Measurements from ENCODE around the gene ZNF627. TPM values are rescaled to one million over a fixed set of nuclear protein-coding genes. Genes with fewer than 3 reads are reported as not detected.

Gene ZNF627
- total RNA-seq, 1 donor: 20.3 TPM

- Histone ChIP-seq H3K27me3 (ENCODE audit: insufficient read depth, low read length) (peaks cover 12% of the 10 kb centered on the region), H3K4me1 (ENCODE audit: insufficient read depth, low read length) (peaks cover 9% of the 10 kb centered on the region), H2AFZ (ENCODE audit: low read length) (peak overlapping the region; percentile 80), H3K9me3 (ENCODE audit: low read depth, low read length) (no peaks in the 10 kb centered on the region), H3K36me3 (ENCODE audit: insufficient read depth, low read length) (no peaks in the 10 kb centered on the region), H3K4me2 (ENCODE audit: insufficient read depth, low read length) (peak overlapping the region; percentile 68), H3K79me2 (ENCODE audit: insufficient read depth, low read length) (no peaks in the 10 kb centered on the region), H3K27ac (ENCODE audit: low read depth, low read length) (no peak overlapping the region), H3K4me3 (ENCODE audit: insufficient read depth, low read length) (peak overlapping the region; percentile 52), H4K20me1 (ENCODE audit: insufficient read depth, low read length) (no peaks in the 10 kb centered on the region)
- no peak for TF ChIP-seq CTCF (IDR thresholded peaks at IDR 0.05; ENCODE audit: extremely low read depth, low read depth, low read length)
- peak; percentile 91 for DNase-seq (ENCODE audit: insufficient read length, low spot score, missing footprints)
These were observed 15.5 kb upstream of the ZNF627 start for GRCh38 chr19:11581740-11582139.

GRCh38 chr19:11586331-11586730 lies 11.0 kb upstream of the ZNF627 start:
- TF ChIP-seq CTCF (IDR thresholded peaks at IDR 0.05; ENCODE audit: extremely low read depth, low read depth, low read length): no peak
- H3K4me1 ChIP-seq (ENCODE audit: insufficient read depth, low read length): peaks cover 5% of the 10 kb centered on the region
- H3K79me2 ChIP-seq (ENCODE audit: insufficient read depth, low read length): no peaks in the 10 kb centered on the region

GRCh38 chr19:11587302-11587974 lies 9.8 kb upstream of the ZNF627 start:
- Histone ChIP-seq H3K36me3 (ENCODE audit: insufficient read depth, low read length) (no peaks in the 10 kb centered on the region), H3K79me2 (ENCODE audit: insufficient read depth, low read length) (no peaks in the 10 kb centered on the region), H3K9me3 (ENCODE audit: low read depth, low read length) (no peaks in the 10 kb centered on the region), H2AFZ (ENCODE audit: low read length) (no peak overlapping the region), H3K27me3 (ENCODE audit: insufficient read depth, low read length) (no peaks in the 10 kb centered on the region), H3K4me1 (ENCODE audit: insufficient read depth, low read length) (no peaks in the 10 kb centered on the region), H3K4me2 (ENCODE audit: insufficient read depth, low read length) (peak overlapping the region; percentile 60), H3K4me3 (ENCODE audit: insufficient read depth, low read length) (no peak overlapping the region), H4K20me1 (ENCODE audit: insufficient read depth, low read length) (no peaks in the 10 kb centered on the region), H3K27ac (ENCODE audit: low read depth, low read length) (no peak overlapping the region)
- DNase-seq (ENCODE audit: insufficient read length, low spot score, missing footprints): peak; percentile 90
- peak; percentile 91 for TF ChIP-seq CTCF (IDR thresholded peaks at IDR 0.05; ENCODE audit: extremely low read depth, low read depth, low read length)

More at GRCh38 chr19:11586331-11586730, 11.0 kb upstream of the ZNF627 start:
- H3K4me3 ChIP-seq (ENCODE audit: insufficient read depth, low read length): no peak overlapping the region
- H4K20me1 ChIP-seq (ENCODE audit: insufficient read depth, low read length): no peaks in the 10 kb centered on the region
- no peak overlapping the region for H3K27ac ChIP-seq (ENCODE audit: low read depth, low read length)
- H3K36me3 ChIP-seq (ENCODE audit: insufficient read depth, low read length): no peaks in the 10 kb centered on the region
- DNase-seq (ENCODE audit: insufficient read length, low spot score, missing footprints): no peak
- no peaks in the 10 kb centered on the region for H3K27me3 ChIP-seq (ENCODE audit: insufficient read depth, low read length)
- no peak overlapping the region for H3K4me2 ChIP-seq (ENCODE audit: insufficient read depth, low read length)
- no peaks in the 10 kb centered on the region for H3K9me3 ChIP-seq (ENCODE audit: low read depth, low read length)
- H2AFZ ChIP-seq (ENCODE audit: low read length): no peak overlapping the region

GRCh38 chr19:11587975-11588631 lies 9.2 kb upstream of the ZNF627 start:
- no peaks in the 10 kb centered on the region for H3K79me2 ChIP-seq (ENCODE audit: insufficient read depth, low read length)
- TF ChIP-seq CTCF (IDR thresholded peaks at IDR 0.05; ENCODE audit: extremely low read depth, low read depth, low read length): no peak
- no peaks in the 10 kb centered on the region for H4K20me1 ChIP-seq (ENCODE audit: insufficient read depth, low read length)
- no peak for DNase-seq (ENCODE audit: insufficient read length, low spot score, missing footprints)
- no peak overlapping the region for H3K4me3 ChIP-seq (ENCODE audit: insufficient read depth, low read length)
- no peaks in the 10 kb centered on the region for H3K4me1 ChIP-seq (ENCODE audit: insufficient read depth, low read length)
- peak overlapping the region; percentile 60 for H3K4me2 ChIP-seq (ENCODE audit: insufficient read depth, low read length)
- H2AFZ ChIP-seq (ENCODE audit: low read length): peak overlapping the region; percentile 3
- H3K27me3 ChIP-seq (ENCODE audit: insufficient read depth, low read length): no peaks in the 10 kb centered on the region
- no peaks in the 10 kb centered on the region for H3K9me3 ChIP-seq (ENCODE audit: low read depth, low read length)
- no peak overlapping the region for H3K27ac ChIP-seq (ENCODE audit: low read depth, low read length)
- no peaks in the 10 kb centered on the region for H3K36me3 ChIP-seq (ENCODE audit: insufficient read depth, low read length)

Data from osteoblast (primary cell).